MCF 10A (cell line): ENCODE data around the gene NHERF2. TPM values are rescaled to one million over a fixed set of nuclear protein-coding genes. Genes with fewer than 3 reads are reported as not detected.

ENCODE experiments used
- BruUV-seq: library from RNA; stranded (reverse); fragments of 400-500 nt; replicated peaks from 2 replicates; lab custom pipeline; 2021; lab: Mats Ljungman, UMichigan
- CTCF ChIA-PET: fragments of 300-600 bp; sonication (Branson Sonifier 250); formaldehyde crosslinking; extraction: SDS; loops from one replicate; lab custom pipeline; 2021; ENCODE audit warnings: antibody characterized with exemption, inconsistent platforms; lab: Yijun Ruan, JAX
- POLR2A ChIA-PET: fragments of 300-600, 350-650 bp; sonication (Branson Sonifier 250); formaldehyde crosslinking; extraction: SDS; loops from one replicate; lab custom pipeline; 2020; ENCODE audit warnings: antibody characterized with exemption, inconsistent platforms; lab: Yijun Ruan, JAX
- DNase-seq: peaks from one replicate; pipeline ENCODE4 v3.0.0-alpha.2; 2018; ENCODE audit not compliant: unreplicated experiment
- H3K27ac Mint-ChIP-seq: one replicate; pipeline ENCODE4 v1.8.0; 2022; ENCODE audit warnings: mild to moderate bottlenecking, low read depth, mixed read lengths; ENCODE audit not compliant: unreplicated experiment
- H3K27me3 Mint-ChIP-seq: one replicate; pipeline ENCODE4 v1.8.0; 2022; ENCODE audit warnings: mixed read lengths; ENCODE audit not compliant: insufficient read depth, unreplicated experiment
- H3K36me3 Mint-ChIP-seq: one replicate; pipeline ENCODE4 v1.8.0; 2022; ENCODE audit warnings: mild to moderate bottlenecking, moderate library complexity, mixed read lengths; ENCODE audit not compliant: insufficient read depth, unreplicated experiment
- H3K4me1 Mint-ChIP-seq: one replicate; pipeline ENCODE4 v1.8.0; 2022; ENCODE audit warnings: mixed read lengths; ENCODE audit not compliant: insufficient read depth, unreplicated experiment
- H3K4me3 Mint-ChIP-seq: one replicate; pipeline ENCODE4 v1.8.0; 2022; ENCODE audit warnings: mild to moderate bottlenecking, moderate library complexity, mixed read lengths; ENCODE audit not compliant: unreplicated experiment
- H3K9me3 Mint-ChIP-seq: one replicate; pipeline ENCODE4 v1.8.0; 2022; ENCODE audit warnings: mixed read lengths; ENCODE audit not compliant: unreplicated experiment
- CTCF ChIP-seq: fragments of 200-600 bp; IDR thresholded peaks from one replicate; pipeline ENCODE4 v1.8.0; 2022; ENCODE audit warnings: antibody characterized with exemption, mild to moderate bottlenecking; ENCODE audit not compliant: unreplicated experiment
- intact Hi-C: fragments of 100-400 bp; cut with micrococcal nuclease; formaldehyde crosslinking; loops from 2 replicates; pipeline ENCODE4 v1.14.1; 2022
- total RNA-seq: library from RNA; stranded (reverse); gene quantifications from 2 replicates; pipeline ENCODE4 v1.2.3, GENCODE V29; 2022

The NHERF2 gene
- total RNA-seq, 1 experiment from 2014 or later: 14.5 TPM

- peaks cover 20% of the 10 kb centered on the region for H3K36me3 Mint-ChIP-seq
- H3K9me3 Mint-ChIP-seq: no peaks in the 10 kb centered on the region
- CTCF ChIA-PET: no interaction called here
- no TSS peak for BruUV-seq
- POLR2A ChIA-PET: interaction anchor here (0.6 kb wide), 1 partner anchor 10 kb away, joined by 3 read pairs; no protein-coding TSS in a partner anchor
- H3K4me1 Mint-ChIP-seq: no peaks in the 10 kb centered on the region
- DNase-seq: no peak
- H3K27ac Mint-ChIP-seq: no peak overlapping the region
- intact Hi-C loops: no loop called here
- no peaks in the 10 kb centered on the region for H3K27me3 Mint-ChIP-seq
- TF ChIP-seq CTCF: no peak
- no peak overlapping the region for H3K4me3 Mint-ChIP-seq
These were observed 50.3 kb downstream of the NHERF2 start for GRCh38 chr16:2077016-2077415.

GRCh38 chr16:2077696-2078095 is 51.0 kb downstream of the NHERF2 start:
- Mint-ChIP-seq H3K27ac (no peak overlapping the region), H3K27me3 (no peaks in the 10 kb centered on the region), H3K9me3 (no peaks in the 10 kb centered on the region), H3K36me3 (peaks cover 20% of the 10 kb centered on the region), H3K4me1 (no peaks in the 10 kb centered on the region), H3K4me3 (no peak overlapping the region)
- BruUV-seq: no TSS peak
- DNase-seq: no peak
- TF ChIP-seq CTCF: no peak
- CTCF ChIA-PET: interaction anchor here (1.1 kb wide), 1 partner anchor 63 kb away, joined by 3 read pairs; no protein-coding TSS in a partner anchor
- POLR2A ChIA-PET: interaction anchor here (0.6 to 1.2 kb wide), 2 partner anchors 11 to 17 kb away, joined by 3 read pairs; no protein-coding TSS in a partner anchor
- intact Hi-C loops: no loop called here

GRCh38 chr16:2078096-2078495 is 51.4 kb downstream of the NHERF2 start:
- TF ChIP-seq CTCF: no peak
- Mint-ChIP-seq H3K9me3 (no peaks in the 10 kb centered on the region), H3K36me3 (peaks cover 24% of the 10 kb centered on the region), H3K4me3 (no peak overlapping the region), H3K27ac (no peak overlapping the region), H3K27me3 (no peaks in the 10 kb centered on the region), H3K4me1 (no peaks in the 10 kb centered on the region)
- intact Hi-C loops: no loop called here
- ChIA-PET CTCF (interaction anchor here (1.1 kb wide), 1 partner anchor 62 kb away, joined by 3 read pairs; no protein-coding TSS in a partner anchor), POLR2A (interaction anchor here (1.2 kb wide), 1 partner anchor 17 kb away, joined by 3 read pairs; no protein-coding TSS in a partner anchor)
- no TSS peak for BruUV-seq
- DNase-seq: no peak

- POLR2A ChIA-PET: interaction anchor here (1.2 kb wide), 1 partner anchor 18 kb away, joined by 3 read pairs; no protein-coding TSS in a partner anchor
- no peak for DNase-seq
- CTCF ChIA-PET: interaction anchor here (1.0 to 1.2 kb wide), 3 partner anchors 8 to 61 kb away, joined by 3 read pairs; no protein-coding TSS in a partner anchor
- no peaks in the 10 kb centered on the region for H3K4me1 Mint-ChIP-seq
- no peaks in the 10 kb centered on the region for H3K9me3 Mint-ChIP-seq
- H3K27me3 Mint-ChIP-seq: no peaks in the 10 kb centered on the region
- intact Hi-C loops: no loop called here
- H3K27ac Mint-ChIP-seq: no peak overlapping the region
- no peak for TF ChIP-seq CTCF
- H3K4me3 Mint-ChIP-seq: no peak overlapping the region
- BruUV-seq: no TSS peak
- peaks cover 27% of the 10 kb centered on the region for H3K36me3 Mint-ChIP-seq
These were observed 52.0 kb downstream of the NHERF2 start for GRCh38 chr16:2078691-2079090.
